ENCODE results near the gene DHRSX. TPM values are rescaled to one million over a fixed set of nuclear protein-coding genes. Genes with fewer than 3 reads are reported as not detected.
"Not testable (repeated sequence)": the region's sequence is repeated elsewhere in the genome, so short reads cannot be mapped to it uniquely, and the experiment has no call there.

The DHRSX gene
- total RNA-seq, 2 donors from 2014 or later: 36.5 to 45.4 TPM

DNA sequence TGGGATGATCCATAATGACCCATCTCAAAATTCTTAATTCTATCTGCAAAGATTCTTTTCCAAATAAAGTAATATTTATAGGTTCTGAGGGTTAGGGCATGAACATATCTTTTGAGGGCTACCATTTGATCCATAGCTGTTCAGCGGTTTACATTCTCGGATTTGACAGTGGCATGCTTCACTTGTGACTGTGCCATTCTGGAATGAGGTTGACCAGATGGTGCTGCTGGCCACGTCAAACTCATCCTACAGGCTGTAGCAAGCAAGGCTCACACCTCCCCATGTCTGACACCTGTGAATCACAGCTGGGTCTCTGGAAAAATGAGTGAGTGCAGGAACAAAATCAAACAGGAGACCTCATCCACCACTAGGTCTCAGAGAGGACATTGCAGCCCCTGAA lies 280.5 kb downstream of the DHRSX start:
- Mint-ChIP-seq H3K4me3 (no peak overlapping the region), H3K27me3 (ENCODE audit: insufficient read depth) (no peaks in the 10 kb centered on the region), H3K4me1 (no peaks in the 10 kb centered on the region), H3K9me3 (peaks cover 99% of the 10 kb centered on the region), H3K27ac (no peak overlapping the region), H3K36me3 (ENCODE audit: low read depth) (peaks cover 82% of the 10 kb centered on the region)
- H3K36me3 ChIP-seq (ENCODE audit: control insufficient read depth, insufficient read depth, low read length): peaks cover 24% of the 10 kb centered on the region
- 95 to 100% methylated on average over 2 to 3 of the region's 3 CpGs for WGBS, 2 experiments (ENCODE audit: insufficient coverage in 1 of 2, insufficient read length in 1 of 2)
- DNase-seq: no peak
- peaks cover 60% of the 10 kb centered on the region for H3K9me3 ChIP-seq (ENCODE audit: control insufficient read depth, low read length)
- H3K9ac ChIP-seq (ENCODE audit: extremely low read depth, low read length, poor library complexity, severe bottlenecking): no peak overlapping the region
- TF ChIP-seq, protein P1, sequence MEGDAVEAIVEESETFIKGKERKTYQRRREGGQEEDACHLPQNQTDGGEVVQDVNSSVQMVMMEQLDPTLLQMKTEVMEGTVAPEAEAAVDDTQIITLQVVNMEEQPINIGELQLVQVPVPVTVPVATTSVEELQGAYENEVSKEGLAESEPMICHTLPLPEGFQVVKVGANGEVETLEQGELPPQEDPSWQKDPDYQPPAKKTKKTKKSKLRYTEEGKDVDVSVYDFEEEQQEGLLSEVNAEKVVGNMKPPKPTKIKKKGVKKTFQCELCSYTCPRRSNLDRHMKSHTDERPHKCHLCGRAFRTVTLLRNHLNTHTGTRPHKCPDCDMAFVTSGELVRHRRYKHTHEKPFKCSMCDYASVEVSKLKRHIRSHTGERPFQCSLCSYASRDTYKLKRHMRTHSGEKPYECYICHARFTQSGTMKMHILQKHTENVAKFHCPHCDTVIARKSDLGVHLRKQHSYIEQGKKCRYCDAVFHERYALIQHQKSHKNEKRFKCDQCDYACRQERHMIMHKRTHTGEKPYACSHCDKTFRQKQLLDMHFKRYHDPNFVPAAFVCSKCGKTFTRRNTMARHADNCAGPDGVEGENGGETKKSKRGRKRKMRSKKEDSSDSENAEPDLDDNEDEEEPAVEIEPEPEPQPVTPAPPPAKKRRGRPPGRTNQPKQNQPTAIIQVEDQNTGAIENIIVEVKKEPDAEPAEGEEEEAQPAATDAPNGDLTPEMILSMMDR (conservative IDR thresholded peaks at IDR 0.05): no peak
- no peaks in the 10 kb centered on the region for H3K4me1 ChIP-seq (ENCODE audit: control insufficient read depth, insufficient read depth, low read length)
- H3K4me3 ChIP-seq (ENCODE audit: low read length): no peak overlapping the region
- H3K27me3 ChIP-seq (ENCODE audit: control insufficient read depth, insufficient read depth, low read length, poor library complexity, severe bottlenecking): no peaks in the 10 kb centered on the region
- no peak overlapping the region for H3K27ac ChIP-seq (ENCODE audit: low read depth, low read length)

GRCh38 chrX:2214138-2214823 lies 286.5 kb downstream of the DHRSX start:
- not testable (repeated sequence) for H3K9ac ChIP-seq (ENCODE audit: extremely low read depth, low read length, poor library complexity, severe bottlenecking); H3K4me1 Mint-ChIP-seq; H3K27me3 ChIP-seq (ENCODE audit: control insufficient read depth, insufficient read depth, low read length, poor library complexity, severe bottlenecking); H3K27ac Mint-ChIP-seq; DNase-seq; H3K27me3 Mint-ChIP-seq (ENCODE audit: insufficient read depth); H3K27ac ChIP-seq (ENCODE audit: low read depth, low read length); H3K4me3 ChIP-seq (ENCODE audit: low read length); H3K4me1 ChIP-seq (ENCODE audit: control insufficient read depth, insufficient read depth, low read length); H3K36me3 ChIP-seq (ENCODE audit: control insufficient read depth, insufficient read depth, low read length); H3K4me3 Mint-ChIP-seq
- WGBS, 2 experiments (ENCODE audit: insufficient coverage in 1 of 2, insufficient read length in 1 of 2): 94 to 95% methylated on average over 7 of the region's 7 CpGs
- Mint-ChIP-seq H3K9me3 (peaks cover 58% of the 10 kb centered on the region), H3K36me3 (ENCODE audit: low read depth) (peaks cover 38% of the 10 kb centered on the region)
- peaks cover 16% of the 10 kb centered on the region for H3K9me3 ChIP-seq (ENCODE audit: control insufficient read depth, low read length)

GRCh38 chrX:2211667-2212066 lies 289.1 kb downstream of the DHRSX start:
- not testable (repeated sequence) for DNase-seq; H3K9ac ChIP-seq (ENCODE audit: extremely low read depth, low read length, poor library complexity, severe bottlenecking); H3K27ac Mint-ChIP-seq; H3K27ac ChIP-seq (ENCODE audit: low read depth, low read length); H3K4me1 Mint-ChIP-seq; H3K4me1 ChIP-seq (ENCODE audit: control insufficient read depth, insufficient read depth, low read length); H3K27me3 Mint-ChIP-seq (ENCODE audit: insufficient read depth); H3K27me3 ChIP-seq (ENCODE audit: control insufficient read depth, insufficient read depth, low read length, poor library complexity, severe bottlenecking); H3K4me3 Mint-ChIP-seq; H3K4me3 ChIP-seq (ENCODE audit: low read length); H3K36me3 ChIP-seq (ENCODE audit: control insufficient read depth, insufficient read depth, low read length); H3K9me3 ChIP-seq (ENCODE audit: control insufficient read depth, low read length)
- peaks cover 32% of the 10 kb centered on the region for H3K9me3 Mint-ChIP-seq
- WGBS, 2 experiments (ENCODE audit: insufficient coverage in 1 of 2, insufficient read length in 1 of 2): 92 to 96% methylated on average over 9 to 18 of the region's 18 CpGs
- H3K36me3 Mint-ChIP-seq (ENCODE audit: low read depth): peaks cover 20% of the 10 kb centered on the region

DNA sequence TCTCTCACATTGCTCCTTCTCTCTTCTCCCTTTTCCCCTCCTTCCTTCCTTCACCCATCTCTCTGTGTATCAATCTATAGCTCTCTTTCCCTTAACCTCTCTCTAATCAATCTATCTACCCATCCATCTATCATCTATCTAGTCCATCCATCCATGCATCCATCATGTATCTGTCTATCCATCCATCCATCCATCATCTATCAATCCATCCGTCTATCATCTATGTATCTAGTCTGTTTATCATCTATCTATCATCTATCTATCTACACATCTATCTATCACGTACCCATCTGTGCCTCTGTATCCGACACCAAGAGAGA lies 307.5 kb downstream of the DHRSX start:
- H3K4me1 Mint-ChIP-seq: peaks cover 16% of the 10 kb centered on the region
- 86 to 97% methylated on average over 3 of the region's 3 CpGs for WGBS, 2 experiments (ENCODE audit: insufficient coverage in 1 of 2, insufficient read length in 1 of 2)
- H3K9me3 Mint-ChIP-seq: peaks cover 8% of the 10 kb centered on the region
- H3K4me1 ChIP-seq (ENCODE audit: control insufficient read depth, insufficient read depth, low read length): no peaks in the 10 kb centered on the region
- H3K27ac Mint-ChIP-seq: no peak overlapping the region
- no peak overlapping the region for H3K4me3 Mint-ChIP-seq
- H3K4me3 ChIP-seq (ENCODE audit: low read length): no peak overlapping the region
- H3K27me3 Mint-ChIP-seq (ENCODE audit: insufficient read depth): no peaks in the 10 kb centered on the region
- no peaks in the 10 kb centered on the region for H3K9me3 ChIP-seq (ENCODE audit: control insufficient read depth, low read length)
- TF ChIP-seq, protein P1 (conservative IDR thresholded peaks at IDR 0.05): no peak
- H3K9ac ChIP-seq (ENCODE audit: extremely low read depth, low read length, poor library complexity, severe bottlenecking): no peak overlapping the region
- no peak overlapping the region for H3K27ac ChIP-seq (ENCODE audit: low read depth, low read length)
- no peaks in the 10 kb centered on the region for H3K36me3 ChIP-seq (ENCODE audit: control insufficient read depth, insufficient read depth, low read length)
- no peaks in the 10 kb centered on the region for H3K27me3 ChIP-seq (ENCODE audit: control insufficient read depth, insufficient read depth, low read length, poor library complexity, severe bottlenecking)
- peaks cover 6% of the 10 kb centered on the region for H3K36me3 Mint-ChIP-seq (ENCODE audit: low read depth)
- no peak for DNase-seq

Measured in endodermal cell (in vitro differentiated cells).